Prostate gland (tissue), 2 donors: ENCODE measurements around the gene OR8B3.

Experiments
- POLR2A ChIP-seq: fragments of 450-650 bp; IDR thresholded peaks from one replicate; pipeline ENCODE4 v1.6.1; 2016; ENCODE audit warnings: antibody characterized with exemption, mild to moderate bottlenecking
- TF ChIP-seq, protein P1 (sequence below), 4 experiments: fragments of 200-600 bp in 2 of 4; fragments of 450-650 bp in 2 of 4; sonication (generic) in 2 of 4; IDR thresholded peaks; 1 replicate in 3 of 4; 2 replicates in 1 of 4; pipeline ENCODE4 v1.5.1; 2016 to 2019; ENCODE audit warnings: antibody characterized with exemption in 4 of 4, mild to moderate bottlenecking in 2 of 4, moderate library complexity in 2 of 4

DNA sequence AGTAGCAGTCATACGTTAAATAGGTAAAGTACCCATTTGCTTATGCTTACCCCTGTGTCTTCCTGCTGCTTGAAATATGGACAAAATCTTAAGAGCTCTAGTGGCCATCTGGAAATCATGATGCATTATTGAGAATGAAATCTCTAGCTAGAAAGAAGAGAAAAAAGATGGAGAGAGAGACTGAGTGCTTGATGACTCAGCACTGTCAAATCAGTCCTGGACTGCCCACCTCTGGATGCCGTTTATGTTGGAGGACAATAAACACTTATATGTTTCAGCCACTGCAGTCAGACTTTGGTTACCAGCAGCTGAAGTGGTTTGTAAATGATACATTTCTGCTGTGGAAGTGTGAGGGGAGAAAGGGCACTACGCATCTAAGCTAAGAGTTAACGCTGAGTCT is 22.2 kb upstream of the OR8B3 start:
- TF ChIP-seq, protein P1, sequence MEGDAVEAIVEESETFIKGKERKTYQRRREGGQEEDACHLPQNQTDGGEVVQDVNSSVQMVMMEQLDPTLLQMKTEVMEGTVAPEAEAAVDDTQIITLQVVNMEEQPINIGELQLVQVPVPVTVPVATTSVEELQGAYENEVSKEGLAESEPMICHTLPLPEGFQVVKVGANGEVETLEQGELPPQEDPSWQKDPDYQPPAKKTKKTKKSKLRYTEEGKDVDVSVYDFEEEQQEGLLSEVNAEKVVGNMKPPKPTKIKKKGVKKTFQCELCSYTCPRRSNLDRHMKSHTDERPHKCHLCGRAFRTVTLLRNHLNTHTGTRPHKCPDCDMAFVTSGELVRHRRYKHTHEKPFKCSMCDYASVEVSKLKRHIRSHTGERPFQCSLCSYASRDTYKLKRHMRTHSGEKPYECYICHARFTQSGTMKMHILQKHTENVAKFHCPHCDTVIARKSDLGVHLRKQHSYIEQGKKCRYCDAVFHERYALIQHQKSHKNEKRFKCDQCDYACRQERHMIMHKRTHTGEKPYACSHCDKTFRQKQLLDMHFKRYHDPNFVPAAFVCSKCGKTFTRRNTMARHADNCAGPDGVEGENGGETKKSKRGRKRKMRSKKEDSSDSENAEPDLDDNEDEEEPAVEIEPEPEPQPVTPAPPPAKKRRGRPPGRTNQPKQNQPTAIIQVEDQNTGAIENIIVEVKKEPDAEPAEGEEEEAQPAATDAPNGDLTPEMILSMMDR (IDR thresholded peaks at IDR 0.05) = no peak
- no peak for TF ChIP-seq POLR2A
